Testis (tissue), 2 donors: ENCODE data around the gene NCOA6.

Source experiments
- POLR2A ChIP-seq: fragments of 450-650 bp; IDR thresholded peaks from one replicate; pipeline ENCODE4 v1.6.1; 2017; ENCODE audit warnings: antibody characterized with exemption, mild to moderate bottlenecking, moderate library complexity
- TF ChIP-seq, protein P1 (sequence below), 3 experiments: fragments of 450-650 bp in 2 of 3; fragments of 200-600 bp in 1 of 3; sonication (generic) in 1 of 3; IDR thresholded peaks; one replicate each; pipeline ENCODE4 v1.5.1; 2016 to 2019; ENCODE audit warnings: antibody characterized with exemption in 3 of 3, mild to moderate bottlenecking in 2 of 3, moderate library complexity in 1 of 3

DNA sequence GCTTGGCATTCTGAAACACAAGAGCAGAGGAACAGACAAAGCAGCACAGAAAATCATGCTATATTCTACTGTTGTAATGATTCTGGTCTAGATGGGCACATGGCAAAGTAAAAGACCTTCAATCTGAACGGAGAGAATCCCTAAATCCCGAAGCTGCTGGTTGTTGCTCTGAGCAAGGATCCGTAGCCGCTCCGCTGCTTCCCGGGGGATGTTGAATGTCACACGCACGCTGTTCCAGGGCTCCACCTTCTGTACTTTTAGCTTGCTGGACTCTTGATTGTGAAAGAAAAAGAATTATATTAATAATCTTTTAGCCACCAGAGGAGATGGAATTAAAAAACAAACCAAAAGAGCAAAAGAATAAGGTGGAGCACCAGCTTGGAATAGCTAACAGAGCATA, 49.3 kb downstream of the NCOA6 start:
- TF ChIP-seq POLR2A: no peak
- TF ChIP-seq, protein P1, sequence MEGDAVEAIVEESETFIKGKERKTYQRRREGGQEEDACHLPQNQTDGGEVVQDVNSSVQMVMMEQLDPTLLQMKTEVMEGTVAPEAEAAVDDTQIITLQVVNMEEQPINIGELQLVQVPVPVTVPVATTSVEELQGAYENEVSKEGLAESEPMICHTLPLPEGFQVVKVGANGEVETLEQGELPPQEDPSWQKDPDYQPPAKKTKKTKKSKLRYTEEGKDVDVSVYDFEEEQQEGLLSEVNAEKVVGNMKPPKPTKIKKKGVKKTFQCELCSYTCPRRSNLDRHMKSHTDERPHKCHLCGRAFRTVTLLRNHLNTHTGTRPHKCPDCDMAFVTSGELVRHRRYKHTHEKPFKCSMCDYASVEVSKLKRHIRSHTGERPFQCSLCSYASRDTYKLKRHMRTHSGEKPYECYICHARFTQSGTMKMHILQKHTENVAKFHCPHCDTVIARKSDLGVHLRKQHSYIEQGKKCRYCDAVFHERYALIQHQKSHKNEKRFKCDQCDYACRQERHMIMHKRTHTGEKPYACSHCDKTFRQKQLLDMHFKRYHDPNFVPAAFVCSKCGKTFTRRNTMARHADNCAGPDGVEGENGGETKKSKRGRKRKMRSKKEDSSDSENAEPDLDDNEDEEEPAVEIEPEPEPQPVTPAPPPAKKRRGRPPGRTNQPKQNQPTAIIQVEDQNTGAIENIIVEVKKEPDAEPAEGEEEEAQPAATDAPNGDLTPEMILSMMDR (IDR thresholded peaks at IDR 0.05): no peak
